ENCODE measurements around the gene FN3K.

DNA sequence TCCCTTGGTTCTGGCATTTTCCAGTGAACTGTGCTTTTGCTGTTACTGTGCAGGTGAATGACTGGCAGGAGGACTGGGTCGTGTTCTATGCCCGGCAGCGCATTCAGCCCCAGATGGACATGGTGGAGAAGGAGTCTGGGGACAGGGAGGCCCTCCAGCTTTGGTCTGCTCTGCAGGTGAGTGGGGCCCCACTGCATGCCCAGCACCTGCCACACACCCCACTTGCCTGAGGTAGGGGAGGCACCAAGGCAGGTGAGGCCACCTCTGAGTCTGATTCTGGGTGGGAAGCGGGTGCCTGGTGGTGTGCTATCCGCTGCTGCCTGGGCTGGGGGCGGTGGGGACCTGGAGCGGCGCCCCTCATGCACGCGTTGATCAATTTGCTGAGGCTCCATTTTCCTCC lies 9.0 kb upstream of the FN3K start:
- TF ChIP-seq, protein P1, sequence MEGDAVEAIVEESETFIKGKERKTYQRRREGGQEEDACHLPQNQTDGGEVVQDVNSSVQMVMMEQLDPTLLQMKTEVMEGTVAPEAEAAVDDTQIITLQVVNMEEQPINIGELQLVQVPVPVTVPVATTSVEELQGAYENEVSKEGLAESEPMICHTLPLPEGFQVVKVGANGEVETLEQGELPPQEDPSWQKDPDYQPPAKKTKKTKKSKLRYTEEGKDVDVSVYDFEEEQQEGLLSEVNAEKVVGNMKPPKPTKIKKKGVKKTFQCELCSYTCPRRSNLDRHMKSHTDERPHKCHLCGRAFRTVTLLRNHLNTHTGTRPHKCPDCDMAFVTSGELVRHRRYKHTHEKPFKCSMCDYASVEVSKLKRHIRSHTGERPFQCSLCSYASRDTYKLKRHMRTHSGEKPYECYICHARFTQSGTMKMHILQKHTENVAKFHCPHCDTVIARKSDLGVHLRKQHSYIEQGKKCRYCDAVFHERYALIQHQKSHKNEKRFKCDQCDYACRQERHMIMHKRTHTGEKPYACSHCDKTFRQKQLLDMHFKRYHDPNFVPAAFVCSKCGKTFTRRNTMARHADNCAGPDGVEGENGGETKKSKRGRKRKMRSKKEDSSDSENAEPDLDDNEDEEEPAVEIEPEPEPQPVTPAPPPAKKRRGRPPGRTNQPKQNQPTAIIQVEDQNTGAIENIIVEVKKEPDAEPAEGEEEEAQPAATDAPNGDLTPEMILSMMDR (conservative IDR thresholded peaks at IDR 0.05): no peak
- TF ChIP-seq ZFX (IDR thresholded peaks at IDR 0.05): no peak

Measured in C4-2B (cell line).